Fibroblast of lung (primary cell): ENCODE data around the gene ESRRB. TPM values are rescaled to one million over a fixed set of nuclear protein-coding genes. Genes with fewer than 3 reads are reported as not detected.
A peak's percentile ranks its signal among the peaks of the same experiment; 100 is the strongest.

ENCODE experiments used
- DNase-seq, 2 donors: peaks; one replicate each; pipeline versions ENCODE4 v3.0.0 to v3.0.0-alpha.2; 2010; ENCODE audit warnings: low read depth in 2 of 2
- H2AFZ ChIP-seq: 2 replicates; pipeline ENCODE4 v1.5.1; 2012; ENCODE audit warnings: low read length, control low read depth, inconsistent platforms
- H3K27ac ChIP-seq: 2 replicates; pipeline ENCODE4 v1.5.1; 2011; ENCODE audit warnings: low read length, control low read depth; ENCODE audit not compliant: insufficient read depth
- H3K27me3 ChIP-seq: 2 replicates; pipeline ENCODE4 v1.5.1; 2011; ENCODE audit warnings: mild to moderate bottlenecking, low read length; ENCODE audit not compliant: control insufficient read depth, insufficient read depth
- H3K36me3 ChIP-seq: 2 replicates; pipeline ENCODE4 v1.5.1; 2011; ENCODE audit warnings: low read length; ENCODE audit not compliant: control insufficient read depth, insufficient read depth
- H3K4me1 ChIP-seq: 2 replicates; pipeline ENCODE4 v1.5.1; 2011; ENCODE audit warnings: low read length; ENCODE audit not compliant: control insufficient read depth, insufficient read depth; ENCODE audit errors: extremely low read depth
- H3K4me2 ChIP-seq: 2 replicates; pipeline ENCODE4 v1.5.1; 2011; ENCODE audit warnings: low read length, control low read depth; ENCODE audit not compliant: insufficient read depth; ENCODE audit errors: extremely low read depth
- H3K4me3 ChIP-seq, 4 experiments: fragments of 200-600 bp in 1 of 4; sonication (generic) in 1 of 4; replicated peaks in 1 of 4; 2 replicates each; pipeline ENCODE4 v1.5.1; 2011 to 2016; ENCODE audit warnings: low read length in 4 of 4, low read depth in 3 of 4, mild to moderate bottlenecking in 3 of 4, control low read depth in 2 of 4, inconsistent platforms in 1 of 4, mixed read lengths in 1 of 4; ENCODE audit not compliant: insufficient read depth in 1 of 4; ENCODE audit errors: control extremely low read depth in 1 of 4
- H3K79me2 ChIP-seq: 2 replicates; pipeline ENCODE4 v1.5.1; 2012; ENCODE audit warnings: mild to moderate bottlenecking, low read length, inconsistent platforms; ENCODE audit not compliant: control insufficient read depth, insufficient read depth
- H3K9ac ChIP-seq: 2 replicates; pipeline ENCODE4 v1.5.1; 2011; ENCODE audit warnings: mild to moderate bottlenecking, low read length, control low read depth; ENCODE audit not compliant: insufficient read depth
- H3K9me3 ChIP-seq: 2 replicates; pipeline ENCODE4 v1.5.1; 2012; ENCODE audit warnings: low read depth, low read length; ENCODE audit not compliant: control insufficient read depth, insufficient read depth
- H4K20me1 ChIP-seq: 2 replicates; pipeline ENCODE4 v1.5.1; 2011; ENCODE audit warnings: low read length; ENCODE audit not compliant: control insufficient read depth, insufficient read depth; ENCODE audit errors: extremely low read depth
- EZH2 ChIP-seq: IDR thresholded peaks from 2 replicates; pipeline ENCODE4 v1.5.1; 2012; ENCODE audit warnings: low read length, control low read depth, mild to moderate bottlenecking; ENCODE audit errors: missing control alignments
- polyA plus RNA-seq, 2 donors: library from polyadenylated mRNA; depleted of rRNA in 1 of 2; stranded (reverse) in 1 of 2; unstranded in 1 of 2; fragments of >200 nt; gene quantifications; 2 replicates each; pipeline ENCODE4 v1.2.1, GENCODE V29; 2011 to 2012; ENCODE audit warnings: missing spikeins in 1 of 2
- total RNA-seq: library from RNA; depleted of rRNA; stranded (reverse); fragments of >200 nt; gene quantifications from 2 replicates; pipeline ENCODE4 v1.2.1, GENCODE V29; 2014
- TF ChIP-seq, protein P1 (sequence below), 2 donors: IDR thresholded peaks in 1 of 2; conservative IDR thresholded peaks in 1 of 2; 1 replicate in 1 of 2; 2 replicates in 1 of 2; pipeline ENCODE4 v1.5.1; 2011 to 2012; ENCODE audit warnings: low read length in 2 of 2, control low read depth in 1 of 2, inconsistent platforms in 1 of 2, low read depth in 1 of 2, mild to moderate bottlenecking in 1 of 2

The ESRRB gene
- total and polyA plus RNA-seq, 2 donors (not counting 1 experiment from before 2014, with no cell fraction given) = not detected

DNA sequence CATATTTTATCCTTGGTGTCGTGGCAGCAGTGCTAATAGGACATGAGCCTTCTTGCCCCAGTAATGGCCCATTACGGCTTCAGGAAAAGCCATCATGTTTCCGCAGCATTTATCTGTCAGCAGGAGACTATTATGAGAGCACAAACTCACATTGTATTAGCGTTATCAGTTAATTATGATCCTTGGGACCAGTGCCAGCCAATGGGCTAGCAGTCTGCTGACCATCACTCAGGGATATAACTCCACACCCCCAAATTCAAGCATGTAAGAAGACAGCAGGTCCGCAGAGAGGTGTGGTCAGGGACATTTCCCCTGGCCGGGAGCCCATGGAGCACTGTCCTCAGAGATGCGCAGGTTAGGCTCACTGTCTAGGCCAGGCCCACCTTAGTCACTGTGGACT lies 4.9 kb upstream of the ESRRB start:
- H3K4me3 ChIP-seq = no peak overlapping the region
- no peak overlapping the region for H3K4me2 ChIP-seq
- no peak for DNase-seq
- no peak for TF ChIP-seq EZH2
- TF ChIP-seq, protein P1, sequence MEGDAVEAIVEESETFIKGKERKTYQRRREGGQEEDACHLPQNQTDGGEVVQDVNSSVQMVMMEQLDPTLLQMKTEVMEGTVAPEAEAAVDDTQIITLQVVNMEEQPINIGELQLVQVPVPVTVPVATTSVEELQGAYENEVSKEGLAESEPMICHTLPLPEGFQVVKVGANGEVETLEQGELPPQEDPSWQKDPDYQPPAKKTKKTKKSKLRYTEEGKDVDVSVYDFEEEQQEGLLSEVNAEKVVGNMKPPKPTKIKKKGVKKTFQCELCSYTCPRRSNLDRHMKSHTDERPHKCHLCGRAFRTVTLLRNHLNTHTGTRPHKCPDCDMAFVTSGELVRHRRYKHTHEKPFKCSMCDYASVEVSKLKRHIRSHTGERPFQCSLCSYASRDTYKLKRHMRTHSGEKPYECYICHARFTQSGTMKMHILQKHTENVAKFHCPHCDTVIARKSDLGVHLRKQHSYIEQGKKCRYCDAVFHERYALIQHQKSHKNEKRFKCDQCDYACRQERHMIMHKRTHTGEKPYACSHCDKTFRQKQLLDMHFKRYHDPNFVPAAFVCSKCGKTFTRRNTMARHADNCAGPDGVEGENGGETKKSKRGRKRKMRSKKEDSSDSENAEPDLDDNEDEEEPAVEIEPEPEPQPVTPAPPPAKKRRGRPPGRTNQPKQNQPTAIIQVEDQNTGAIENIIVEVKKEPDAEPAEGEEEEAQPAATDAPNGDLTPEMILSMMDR (conservative IDR thresholded peaks at IDR 0.05 in 1 of 2, IDR thresholded peaks at IDR 0.05 in 1 of 2; ENCODE audit: low read depth in 1 of 2, low read length in 2 of 2) = no peak
- H3K9me3 ChIP-seq = no peaks in the 10 kb centered on the region
- H3K27me3 ChIP-seq = peaks cover 13% of the 10 kb centered on the region
- no peaks in the 10 kb centered on the region for H3K79me2 ChIP-seq
- H3K36me3 ChIP-seq = no peaks in the 10 kb centered on the region
- H2AFZ ChIP-seq = no peak overlapping the region
- H3K9ac ChIP-seq = no peak overlapping the region
- H4K20me1 ChIP-seq = no peaks in the 10 kb centered on the region
- H3K27ac ChIP-seq = no peak overlapping the region
- H3K4me1 ChIP-seq = no peaks in the 10 kb centered on the region

- TF ChIP-seq, protein P1 (conservative IDR thresholded peaks at IDR 0.05 in 1 of 2, IDR thresholded peaks at IDR 0.05 in 1 of 2; ENCODE audit: low read depth in 1 of 2, low read length in 2 of 2) = no peak
- TF ChIP-seq EZH2 = no peak
- H3K9me3 ChIP-seq = no peaks in the 10 kb centered on the region
- H4K20me1 ChIP-seq = no peaks in the 10 kb centered on the region
- no peak overlapping the region for H2AFZ ChIP-seq
- H3K9ac ChIP-seq = no peak overlapping the region
- no peak overlapping the region for H3K27ac ChIP-seq
- H3K4me3 ChIP-seq = no peak overlapping the region
- peaks cover 36% of the 10 kb centered on the region for H3K27me3 ChIP-seq
- no peak overlapping the region for H3K4me2 ChIP-seq
- H3K36me3 ChIP-seq = no peaks in the 10 kb centered on the region
- H3K4me1 ChIP-seq = no peaks in the 10 kb centered on the region
- DNase-seq = no peak
- H3K79me2 ChIP-seq = no peaks in the 10 kb centered on the region
These were observed 2.5 kb upstream of the ESRRB start for GRCh38 chr14:76373456-76373855.

- Histone ChIP-seq H4K20me1 (no peaks in the 10 kb centered on the region), H2AFZ (no peak overlapping the region), H3K27ac (no peak overlapping the region), H3K36me3 (no peaks in the 10 kb centered on the region), H3K4me1 (no peaks in the 10 kb centered on the region), H3K27me3 (peaks cover 45% of the 10 kb centered on the region), H3K9ac (no peak overlapping the region), H3K9me3 (no peaks in the 10 kb centered on the region), H3K4me3 (no peak overlapping the region), H3K4me2 (no peak overlapping the region), H3K79me2 (no peaks in the 10 kb centered on the region)
- TF ChIP-seq EZH2 = no peak
- TF ChIP-seq, protein P1 (conservative IDR thresholded peaks at IDR 0.05 in 1 of 2, IDR thresholded peaks at IDR 0.05 in 1 of 2; ENCODE audit: low read depth in 1 of 2, low read length in 2 of 2) = no peak
- DNase-seq = peak in 1 of 2 donors; percentile 4
These were observed 453 bp upstream of the ESRRB start for GRCh38 chr14:76375484-76375883.
